K562 (cell line): ENCODE measurements around the gene TFCP2. TPM values are rescaled to one million over a fixed set of nuclear protein-coding genes. Genes with fewer than 3 reads are reported as not detected.

ENCODE experiments used
- ARID1B ChIP-seq: fragments of 450-650 bp; IDR thresholded peaks from 2 replicates; pipeline ENCODE4 v1.6.1; 2016; ENCODE audit warnings: antibody characterized with exemption, mild to moderate bottlenecking, inconsistent platforms
- BACH1 ChIP-seq: fragments of 200-800 bp; sonication (Bioruptor generic); IDR thresholded peaks from 2 replicates; pipeline ENCODE4 v1.6.1; 2016; ENCODE audit warnings: missing genetic modification characterization, missing compliant biosample characterization
- CBFA2T2 ChIP-seq: fragments of 450-650 bp; conservative IDR thresholded peaks from 2 replicates; pipeline ENCODE4 v1.6.1; 2017; ENCODE audit warnings: mild to moderate bottlenecking
- CBFB ChIP-seq: sonication (generic); formaldehyde crosslinking; IDR thresholded peaks from 2 replicates; pipeline ENCODE4 v1.4.0; 2020; ENCODE audit warnings: mild to moderate bottlenecking, missing genetic modification reagents
- CBX3 ChIP-seq, 2 experiments: IDR thresholded peaks; 1 replicate in 1 of 2; 2 replicates in 1 of 2; pipeline ENCODE4 v1.6.1; 2012; ENCODE audit warnings: inconsistent platforms in 2 of 2, low read length in 2 of 2, borderline replicate concordance in 1 of 2, control low read depth in 1 of 2
- CBX8 ChIP-seq: fragments of 200-600 bp; sonication (generic); IDR thresholded peaks from 2 replicates; pipeline ENCODE4 v1.6.1; 2012; ENCODE audit warnings: borderline replicate concordance, mixed run types, low read depth, mild to moderate bottlenecking, moderate library complexity, mixed read lengths, low read length, control low read depth, inconsistent platforms; ENCODE audit not compliant: poor library complexity, severe bottlenecking; ENCODE audit errors: extremely low read depth
- E4F1 ChIP-seq: fragments of 250-450 bp; sonication (Bioruptor Pico); IDR thresholded peaks from 2 replicates; pipeline ENCODE4 v1.5.0; 2021; ENCODE audit warnings: mild to moderate bottlenecking, borderline replicate concordance
- FIP1L1 ChIP-seq: fragments of 200-400 bp; formaldehyde crosslinking; IDR thresholded peaks from 2 replicates; pipeline ENCODE4 v1.6.1; 2018; ENCODE audit warnings: mild to moderate bottlenecking, low read depth, low read length; ENCODE audit not compliant: poor library complexity, severe bottlenecking
- HMGN3 ChIP-seq: IDR thresholded peaks from 2 replicates; pipeline ENCODE4 v1.6.1; 2011; ENCODE audit warnings: borderline replicate concordance, low read depth, mild to moderate bottlenecking, mixed read lengths, low read length; ENCODE audit not compliant: insufficient read length; ENCODE audit errors: extremely low read depth
- KDM5B ChIP-seq: fragments of 200-600 bp; sonication (generic); IDR thresholded peaks from 2 replicates; pipeline ENCODE4 v1.6.1; 2012; ENCODE audit warnings: low read depth, mild to moderate bottlenecking, moderate library complexity, low read length, control low read depth, inconsistent platforms; ENCODE audit not compliant: insufficient replicate concordance
- MYNN ChIP-seq, 2 experiments: sonication (generic); formaldehyde crosslinking in 1 of 2; IDR thresholded peaks; 2 replicates each; pipeline versions ENCODE4 v1.5.0 to v1.6.1; 2016 to 2020; ENCODE audit warnings: antibody characterized with exemption in 1 of 2, missing genetic modification reagents in 1 of 2
- NFXL1 ChIP-seq: fragments of 450-650 bp; formaldehyde crosslinking; IDR thresholded peaks from 2 replicates; pipeline ENCODE4 v1.4.0; 2021; ENCODE audit warnings: mild to moderate bottlenecking
- NFYB ChIP-seq: IDR thresholded peaks from 2 replicates; pipeline ENCODE4 v1.6.1; 2011; ENCODE audit warnings: mild to moderate bottlenecking, moderate library complexity; ENCODE audit not compliant: insufficient read length; ENCODE audit errors: extremely low read depth
- RNF2 ChIP-seq: sonication (generic); IDR thresholded peaks from 2 replicates; pipeline ENCODE4 v1.6.1; 2016
- SMARCA4 ChIP-seq: fragments of 450-650 bp; IDR thresholded peaks from 2 replicates; pipeline ENCODE4 v1.6.1; 2016
- ZBTB8A ChIP-seq: fragments of 450-650 bp; IDR thresholded peaks from 2 replicates; pipeline ENCODE4 v1.6.1; 2018; ENCODE audit warnings: mild to moderate bottlenecking, moderate library complexity; ENCODE audit not compliant: partially characterized antibody
- ZNF224 ChIP-seq: sonication (generic); formaldehyde crosslinking; IDR thresholded peaks from 2 replicates; pipeline ENCODE4 v1.8.0; 2022; ENCODE audit warnings: mild to moderate bottlenecking, missing genetic modification reagents
- polyA plus RNA-seq, 8 experiments: library from polyadenylated mRNA; depleted of rRNA in 4 of 8; stranded (reverse) in 5 of 8; unstranded in 3 of 8; fragments of >200 nt; fragmentation: Nextera tagmentation in 2 of 8; fragmentation: Illumina TruSeq in 1 of 8; extraction: Ambion mirVana in 2 of 8; extraction: Trizol in 1 of 8; gene quantifications; 2 replicates each; pipeline versions ENCODE4 v1.2.1 to v1.2.3, GENCODE V29; 2011 to 2014; ENCODE audit warnings: inconsistent platforms in 1 of 8, missing spikeins in 1 of 8
- total RNA-seq, 7 experiments: library from RNA; depleted of rRNA in 6 of 7; stranded (reverse); fragments of >200 nt in 6 of 7; fragmentation: Illumina TruSeq in 2 of 7; extraction: Trizol in 2 of 7; gene quantifications; 2 replicates each; pipeline versions ENCODE4 v1.2.1 to v1.2.3, GENCODE V29; 2011 to 2021; ENCODE audit warnings: low replicate concordance in 1 of 7
- TF ChIP-seq, protein P1 (sequence below): fragments of 250-450 bp; sonication (Bioruptor Pico); IDR thresholded peaks from 2 replicates; pipeline ENCODE4 v1.4.0; 2020; ENCODE audit warnings: mild to moderate bottlenecking, moderate library complexity
- TF ChIP-seq, protein P2 (sequence below): fragments of 450-650 bp; formaldehyde crosslinking; IDR thresholded peaks from 2 replicates; pipeline ENCODE4 v1.4.0; 2022; ENCODE audit warnings: missing genetic modification characterization
- TF ChIP-seq, protein P3 (sequence below): sonication (generic); formaldehyde crosslinking; IDR thresholded peaks from 2 replicates; pipeline ENCODE4 v1.8.0; 2023; ENCODE audit warnings: mild to moderate bottlenecking, missing genetic modification reagents

Gene TFCP2
- total and polyA plus RNA-seq, 9 of the 15 experiments (the other 6 are each of a cell fraction or from before 2014, with no cell fraction given), result 8.0 to 38.9 (median 19.3) TPM

DNA sequence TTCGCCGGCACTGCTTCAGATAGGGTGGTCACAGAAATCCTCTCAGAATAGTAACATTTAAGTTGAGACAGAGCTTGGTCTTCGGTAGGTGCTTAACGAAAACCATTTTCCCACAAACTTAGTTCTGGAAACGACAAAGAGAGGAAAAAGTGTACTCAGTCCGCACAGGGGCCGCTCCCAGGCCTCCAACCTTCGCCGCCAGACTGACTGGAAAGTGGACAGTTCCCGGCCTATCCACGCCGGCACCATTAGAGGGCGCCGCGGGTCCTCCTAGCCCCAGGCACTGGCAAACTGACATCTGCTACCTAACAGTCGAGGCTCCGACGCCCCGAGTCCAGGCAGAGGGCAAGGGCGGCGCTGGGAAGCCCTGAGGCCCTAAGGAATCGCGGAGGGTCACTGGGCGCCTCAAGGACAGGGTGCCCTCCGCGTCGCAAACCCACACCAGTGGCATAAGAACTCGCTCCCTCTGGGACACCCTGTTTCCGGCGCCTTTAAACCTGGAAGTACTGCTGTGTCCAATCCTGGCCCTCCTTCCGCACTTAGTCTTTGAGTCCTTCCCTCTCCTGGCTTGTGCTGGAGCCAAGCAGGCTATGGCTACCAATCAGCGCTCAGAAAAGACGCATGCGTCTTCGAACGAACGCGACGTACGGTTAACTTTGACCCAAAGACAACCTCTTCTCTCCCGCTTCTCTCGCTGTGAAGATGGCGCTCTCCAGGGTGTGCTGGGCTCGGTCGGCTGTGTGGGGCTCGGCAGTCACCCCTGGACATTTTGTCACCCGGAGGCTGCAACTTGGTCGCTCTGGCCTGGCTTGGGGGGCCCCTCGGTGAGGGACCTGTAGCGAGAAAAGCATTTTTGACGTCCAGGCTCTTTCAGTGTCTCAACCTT is 125.0 kb downstream of the TFCP2 start, which contains the start of gene LETMD1 (continued):
- TF ChIP-seq E4F1 (CRISPR knock-in tag) (no peak), CBFB (CRISPR knock-in tag) (no peak), ZBTB8A (no peak), NFXL1 (CRISPR knock-in tag) (no peak), CBFA2T2 (no peak), HMGN3 (peak; percentile 55), ARID1B (no peak; the same call in 1 of the 2 replicates), CBX8 (no peak), CBX3 (IDR thresholded peaks at IDR 0.05; ENCODE audit: borderline replicate concordance in 1 of 2, low read length in 2 of 2) (peak in 1 of 2 experiments; percentile 53; a peak in 1 of 3 replicates), SMARCA4 (peak; percentile 19; the same call in 1 of the 2 replicates), MYNN (IDR thresholded peaks at IDR 0.05) (no peak), MYNN (CRISPR knock-in tag; IDR thresholded peaks at IDR 0.05) (no peak), ZNF224 (CRISPR knock-in tag) (no peak), RNF2 (peak; percentile 76), KDM5B (peak; percentile 87), BACH1 (tag) (no peak), NFYB (peak; percentile 74), FIP1L1 (peak; percentile 11)
- TF ChIP-seq, protein P1, sequence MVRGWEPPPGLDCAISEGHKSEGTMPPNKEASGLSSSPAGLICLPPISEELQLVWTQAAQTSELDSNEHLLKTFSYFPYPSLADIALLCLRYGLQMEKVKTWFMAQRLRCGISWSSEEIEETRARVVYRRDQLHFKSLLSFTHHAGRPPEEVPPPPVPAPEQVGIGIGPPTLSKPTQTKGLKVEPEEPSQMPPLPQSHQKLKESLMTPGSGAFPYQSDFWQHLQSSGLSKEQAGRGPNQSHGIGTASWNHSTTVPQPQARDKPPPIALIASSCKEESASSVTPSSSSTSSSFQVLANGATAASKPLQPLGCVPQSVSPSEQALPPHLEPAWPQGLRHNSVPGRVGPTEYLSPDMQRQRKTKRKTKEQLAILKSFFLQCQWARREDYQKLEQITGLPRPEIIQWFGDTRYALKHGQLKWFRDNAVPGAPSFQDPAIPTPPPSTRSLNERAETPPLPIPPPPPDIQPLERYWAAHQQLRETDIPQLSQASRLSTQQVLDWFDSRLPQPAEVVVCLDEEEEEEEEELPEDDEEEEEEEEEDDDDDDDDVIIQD (CRISPR knock-in tag), result peak; percentile 26; the same call in 1 of the 2 replicates
- TF ChIP-seq, protein P2, sequence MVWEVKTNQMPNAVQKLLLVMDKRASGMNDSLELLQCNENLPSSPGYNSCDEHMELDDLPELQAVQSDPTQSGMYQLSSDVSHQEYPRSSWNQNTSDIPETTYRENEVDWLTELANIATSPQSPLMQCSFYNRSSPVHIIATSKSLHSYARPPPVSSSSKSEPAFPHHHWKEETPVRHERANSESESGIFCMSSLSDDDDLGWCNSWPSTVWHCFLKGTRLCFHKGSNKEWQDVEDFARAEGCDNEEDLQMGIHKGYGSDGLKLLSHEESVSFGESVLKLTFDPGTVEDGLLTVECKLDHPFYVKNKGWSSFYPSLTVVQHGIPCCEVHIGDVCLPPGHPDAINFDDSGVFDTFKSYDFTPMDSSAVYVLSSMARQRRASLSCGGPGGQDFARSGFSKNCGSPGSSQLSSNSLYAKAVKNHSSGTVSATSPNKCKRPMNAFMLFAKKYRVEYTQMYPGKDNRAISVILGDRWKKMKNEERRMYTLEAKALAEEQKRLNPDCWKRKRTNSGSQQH (CRISPR knock-in tag), result no peak
- TF ChIP-seq, protein P3, sequence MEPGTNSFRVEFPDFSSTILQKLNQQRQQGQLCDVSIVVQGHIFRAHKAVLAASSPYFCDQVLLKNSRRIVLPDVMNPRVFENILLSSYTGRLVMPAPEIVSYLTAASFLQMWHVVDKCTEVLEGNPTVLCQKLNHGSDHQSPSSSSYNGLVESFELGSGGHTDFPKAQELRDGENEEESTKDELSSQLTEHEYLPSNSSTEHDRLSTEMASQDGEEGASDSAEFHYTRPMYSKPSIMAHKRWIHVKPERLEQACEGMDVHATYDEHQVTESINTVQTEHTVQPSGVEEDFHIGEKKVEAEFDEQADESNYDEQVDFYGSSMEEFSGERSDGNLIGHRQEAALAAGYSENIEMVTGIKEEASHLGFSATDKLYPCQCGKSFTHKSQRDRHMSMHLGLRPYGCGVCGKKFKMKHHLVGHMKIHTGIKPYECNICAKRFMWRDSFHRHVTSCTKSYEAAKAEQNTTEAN (CRISPR knock-in tag), result 0 out of 2 replicates have a peak, but pooled peaks have one; percentile 38
